Lower leg skin (tissue), 4 donors: Measurements from ENCODE around the gene RNASE8. TPM values are rescaled to one million over a fixed set of nuclear protein-coding genes. Genes with fewer than 3 reads are reported as not detected.

Experiments used
- DNase-seq, 2 donors: peaks; one replicate each; pipeline ENCODE4 v3.0.0-alpha.2; 2019; ENCODE audit warnings: low spot score in 2 of 2
- H3K4me3 ChIP-seq: fragments of 200-600 bp; sonication (generic); 2 replicates; pipeline ENCODE4 v1.5.1; 2017; ENCODE audit warnings: mild to moderate bottlenecking, low read depth; ENCODE audit not compliant: poor library complexity, severe bottlenecking
- POLR2A ChIP-seq, 2 donors: fragments of 450-650 bp; IDR thresholded peaks; one replicate each; pipeline ENCODE4 v1.6.1; 2016 to 2017; ENCODE audit warnings: antibody characterized with exemption in 2 of 2, mild to moderate bottlenecking in 1 of 2, moderate library complexity in 1 of 2
- WGBS, 2 donors: methylation state at CpG; one replicate each; pipeline ENCODE4 v1.1.5; 2018; 5-methylcytosine and 5-hydroxymethylcytosine counted together
- intact Hi-C: fragments of 100-400 bp; cut with DNase I; formaldehyde crosslinking; loops from one replicate; pipeline ENCODE4 v1.15.0; 2023; ENCODE audit warnings: low total_unique reads
- microRNA-seq, 2 donors: library from miRNA; unstranded; fragments of <30 nt; microRNA quantifications; one replicate each; pipeline ENCODE4, GENCODE V29; 2016; ENCODE audit warnings: borderline replicate concordance in 2 of 2, borderline number of aligned reads in 1 of 2
- total RNA-seq, 4 donors: library from RNA; depleted of rRNA; stranded (reverse); fragments of >200 nt; gene quantifications; one replicate each; pipeline ENCODE4 v1.1.0, GENCODE V29; 2016
- TF ChIP-seq, protein P1 (sequence below), 3 donors: fragments of 450-650 bp; IDR thresholded peaks; one replicate each; pipeline ENCODE4 v1.5.1; 2016; ENCODE audit warnings: antibody characterized with exemption in 3 of 3, mild to moderate bottlenecking in 3 of 3, moderate library complexity in 2 of 3

RNASE8 gene
- total RNA-seq, 4 donors from 2014 or later, result not detected

DNA sequence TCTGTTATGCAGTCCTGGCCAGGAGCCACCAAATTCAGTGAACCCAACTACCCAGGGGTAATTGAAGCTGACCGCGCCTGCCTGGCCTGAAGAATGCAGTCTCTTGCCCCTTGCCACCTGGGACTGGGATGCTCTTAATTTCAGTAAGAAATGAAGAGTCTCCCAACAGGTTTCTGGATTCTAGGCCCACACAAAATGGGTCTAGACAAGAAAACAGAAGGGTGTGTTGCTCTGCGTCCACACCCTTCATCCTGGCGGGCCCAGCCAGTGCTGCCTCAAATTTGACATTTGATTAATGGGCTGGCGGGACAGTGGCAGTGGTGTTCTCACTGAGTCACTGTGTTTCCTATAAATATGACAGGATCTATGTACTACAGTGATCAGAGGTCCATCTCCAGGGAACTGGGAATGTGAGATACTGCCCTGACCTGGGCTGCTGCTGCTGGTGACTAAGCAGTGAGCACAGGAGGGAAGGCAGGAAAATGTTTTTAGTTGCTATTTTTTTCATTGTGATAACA lies 49.7 kb downstream of the RNASE8 start:
- TF ChIP-seq, protein P1, sequence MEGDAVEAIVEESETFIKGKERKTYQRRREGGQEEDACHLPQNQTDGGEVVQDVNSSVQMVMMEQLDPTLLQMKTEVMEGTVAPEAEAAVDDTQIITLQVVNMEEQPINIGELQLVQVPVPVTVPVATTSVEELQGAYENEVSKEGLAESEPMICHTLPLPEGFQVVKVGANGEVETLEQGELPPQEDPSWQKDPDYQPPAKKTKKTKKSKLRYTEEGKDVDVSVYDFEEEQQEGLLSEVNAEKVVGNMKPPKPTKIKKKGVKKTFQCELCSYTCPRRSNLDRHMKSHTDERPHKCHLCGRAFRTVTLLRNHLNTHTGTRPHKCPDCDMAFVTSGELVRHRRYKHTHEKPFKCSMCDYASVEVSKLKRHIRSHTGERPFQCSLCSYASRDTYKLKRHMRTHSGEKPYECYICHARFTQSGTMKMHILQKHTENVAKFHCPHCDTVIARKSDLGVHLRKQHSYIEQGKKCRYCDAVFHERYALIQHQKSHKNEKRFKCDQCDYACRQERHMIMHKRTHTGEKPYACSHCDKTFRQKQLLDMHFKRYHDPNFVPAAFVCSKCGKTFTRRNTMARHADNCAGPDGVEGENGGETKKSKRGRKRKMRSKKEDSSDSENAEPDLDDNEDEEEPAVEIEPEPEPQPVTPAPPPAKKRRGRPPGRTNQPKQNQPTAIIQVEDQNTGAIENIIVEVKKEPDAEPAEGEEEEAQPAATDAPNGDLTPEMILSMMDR (IDR thresholded peaks at IDR 0.05), result no peak
- no peak for TF ChIP-seq POLR2A (IDR thresholded peaks at IDR 0.05)
- WGBS, 2 donors, result 39 to 46% methylated on average over 5 of the region's 5 CpGs
- no peak for DNase-seq
- intact Hi-C loops, result no loop called here
- H3K4me3 ChIP-seq, result no peak overlapping the region

Small RNA genes lying within 50 kb of the gene (microRNA-seq; reads per million reads assigned to microRNA genes)
- gene MIR6717, result 0 reads per million in 2 donors

Other genes with a start within 250 kb of the RNASE8 start
- gene RNASE3, start 166.4 kb upstream of the RNASE8 start, total RNA-seq, result not detected
- under 1 TPM in 1 of 4 donors, not detected in 3; 0.96 TPM for gene RNASE2, start 102.3 kb upstream of the RNASE8 start, total RNA-seq
- gene METTL17, start 67.8 kb upstream of the RNASE8 start, total RNA-seq, result 100 to 1,000 TPM in 2 of 4 donors, 10 to 100 TPM in 2; 73.0 to 152 (median 91.6) TPM
- gene SLC39A2, start 58.5 kb upstream of the RNASE8 start, total RNA-seq, result 100 to 1,000 TPM in 1 of 4 donors, 10 to 100 TPM in 3; 25.3 to 117 (median 46.9) TPM
- 100 to 1,000 TPM; 186 to 475 (median 282) TPM for gene NDRG2, start 32.8 kb upstream of the RNASE8 start, total RNA-seq
- gene TPPP2, start 27.6 kb upstream of the RNASE8 start, total RNA-seq, result under 1 TPM in 1 of 4 donors, not detected in 3; 0.71 TPM
- gene RNASE13, start 23.0 kb upstream of the RNASE8 start, total RNA-seq, result not detected
- gene RNASE7, start 15.5 kb upstream of the RNASE8 start, total RNA-seq, result 10 to 100 TPM; 34.1 to 83.3 (median 47.8) TPM
- gene ARHGEF40, start 12.5 kb downstream of the RNASE8 start, total RNA-seq, result 10 to 100 TPM in 3 of 4 donors, 1 to 10 TPM in 1; 7.5 to 21.2 (median 14.4) TPM
- gene ZNF219, start 40.8 kb downstream of the RNASE8 start, total RNA-seq, result 10 to 100 TPM; 56.9 to 89.9 (median 82.2) TPM
- 1 to 10 TPM in 1 of 4 donors, under 1 TPM in 1, not detected in 2; 0.39 to 1.0 TPM for gene TMEM253, start 43.2 kb downstream of the RNASE8 start, total RNA-seq
- under 1 TPM in 1 of 4 donors, not detected in 3; 0.17 TPM for gene OR5AU1, start 98.2 kb downstream of the RNASE8 start, total RNA-seq
- gene HNRNPC, start 211.6 kb downstream of the RNASE8 start, total RNA-seq, result 100 to 1,000 TPM; 312 to 425 (median 376) TPM
- 1 to 10 TPM in 1 of 4 donors, under 1 TPM in 1, not detected in 2; 0.21 to 2.6 TPM for gene RPGRIP1, start 222.3 kb downstream of the RNASE8 start, total RNA-seq